Peyer's patch (tissue), 4 donors: ENCODE results near the gene KIFC3. TPM values are rescaled to one million over a fixed set of nuclear protein-coding genes. Genes with fewer than 3 reads are reported as not detected.

Source experiments
- DNase-seq, 3 donors: peaks; one replicate each; pipeline ENCODE4 v3.0.0-alpha.2; 2017 to 2019
- H3K27ac ChIP-seq, 4 donors: fragments of 200-600 bp; sonication (generic); one replicate each; pipeline ENCODE4 v1.5.1; 2016 to 2019
- H3K27me3 ChIP-seq, 2 donors: fragments of 200-600 bp; sonication (generic); one replicate each; pipeline ENCODE4 v1.5.1; 2019
- H3K36me3 ChIP-seq, 3 donors: fragments of 200-600 bp; sonication (generic); one replicate each; pipeline ENCODE4 v1.5.1; 2016 to 2019
- H3K4me1 ChIP-seq, 4 donors: fragments of 200-600 bp; sonication (generic); one replicate each; pipeline ENCODE4 v1.5.1; 2016 to 2019
- H3K4me3 ChIP-seq, 4 donors: fragments of 200-600 bp; sonication (generic); 1 replicate in 3 of 4; 2 replicates in 1 of 4; pipeline ENCODE4 v1.5.1; 2016 to 2019; ENCODE audit warnings: mild to moderate bottlenecking in 1 of 4
- H3K9me3 ChIP-seq, 4 donors: fragments of 200-600 bp; sonication (generic); one replicate each; pipeline ENCODE4 v1.5.1; 2016 to 2019; ENCODE audit warnings: mild to moderate bottlenecking in 1 of 4
- CTCF ChIP-seq, 6 experiments: fragments of 450-650 bp in 4 of 6; fragments of 200-600 bp in 2 of 6; sonication (generic) in 1 of 6; IDR thresholded peaks; one replicate each; pipeline ENCODE4 v1.5.1; 2017 to 2019; ENCODE audit warnings: antibody characterized with exemption in 6 of 6, mild to moderate bottlenecking in 3 of 6, moderate library complexity in 1 of 6
- POLR2A ChIP-seq, 2 donors: fragments of 450-650 bp; IDR thresholded peaks; one replicate each; pipeline ENCODE4 v1.5.1; 2017; ENCODE audit warnings: antibody characterized with exemption in 2 of 2, mild to moderate bottlenecking in 2 of 2, moderate library complexity in 2 of 2
- total RNA-seq, 4 donors: library from RNA; depleted of rRNA; stranded (reverse); fragments of >200 nt; gene quantifications; one replicate each; pipeline ENCODE4 v1.1.0, GENCODE V29; 2016

KIFC3 gene
- total RNA-seq, 4 donors from 2014 or later = 29.7 to 530 (median 272) TPM

- no peaks in the 10 kb centered on the region for H3K4me1 ChIP-seq
- H3K4me3 ChIP-seq = no peak overlapping the region
- no peaks in the 10 kb centered on the region for H3K9me3 ChIP-seq
- no peak overlapping the region for H3K27ac ChIP-seq
- peaks cover 0 to 8% (median 0%) of the 10 kb centered on the region in 3 donors for H3K36me3 ChIP-seq
- no peak for DNase-seq
- H3K27me3 ChIP-seq = no peaks in the 10 kb centered on the region
- TF ChIP-seq CTCF (IDR thresholded peaks at IDR 0.05) = no peak
- no peak for TF ChIP-seq POLR2A (IDR thresholded peaks at IDR 0.05)
Observed at GRCh38 chr16:57749856-57750452, 52.3 kb downstream of the KIFC3 start.

GRCh38 chr16:57749101-57749692, 53.1 kb downstream of the KIFC3 start:
- Histone ChIP-seq H3K27me3 (no peaks in the 10 kb centered on the region), H3K27ac (no peak overlapping the region), H3K9me3 (no peaks in the 10 kb centered on the region), H3K4me3 (no peak overlapping the region), H3K4me1 (no peaks in the 10 kb centered on the region), H3K36me3 (peaks cover 0 to 10% (median 0%) of the 10 kb centered on the region in 3 donors)
- no peak for TF ChIP-seq CTCF (IDR thresholded peaks at IDR 0.05)
- no peak for TF ChIP-seq POLR2A (IDR thresholded peaks at IDR 0.05)
- DNase-seq = no peak

- no peaks in the 10 kb centered on the region for H3K4me1 ChIP-seq
- H3K4me3 ChIP-seq = no peak overlapping the region
- peaks cover 0 to 11% (median 0%) of the 10 kb centered on the region in 3 donors for H3K36me3 ChIP-seq
- H3K27ac ChIP-seq = no peak overlapping the region
- no peaks in the 10 kb centered on the region for H3K27me3 ChIP-seq
- no peak for DNase-seq
- H3K9me3 ChIP-seq = no peaks in the 10 kb centered on the region
- TF ChIP-seq CTCF (IDR thresholded peaks at IDR 0.05) (no peak), POLR2A (IDR thresholded peaks at IDR 0.05) (no peak)
Observed at GRCh38 chr16:57748596-57748995, 53.7 kb downstream of the KIFC3 start.

GRCh38 chr16:57747996-57748395, 54.3 kb downstream of the KIFC3 start:
- H3K36me3 ChIP-seq = peaks cover 0 to 9% (median 0%) of the 10 kb centered on the region in 3 donors

GRCh38 chr16:57747496-57747895, 54.8 kb downstream of the KIFC3 start:
- H3K27me3 ChIP-seq = no peaks in the 10 kb centered on the region
- no peak overlapping the region for H3K4me3 ChIP-seq
- no peak for DNase-seq
- H3K4me1 ChIP-seq = no peaks in the 10 kb centered on the region
- peaks cover 0 to 7% (median 0%) of the 10 kb centered on the region in 3 donors for H3K36me3 ChIP-seq
- no peaks in the 10 kb centered on the region for H3K9me3 ChIP-seq
- no peak overlapping the region for H3K27ac ChIP-seq
- TF ChIP-seq POLR2A (IDR thresholded peaks at IDR 0.05) (no peak), CTCF (IDR thresholded peaks at IDR 0.05) (no peak)

More at GRCh38 chr16:57747996-57748395, 54.3 kb downstream of the KIFC3 start:
- Histone ChIP-seq H3K9me3 (no peaks in the 10 kb centered on the region), H3K27ac (no peak overlapping the region), H3K4me1 (no peaks in the 10 kb centered on the region), H3K4me3 (no peak overlapping the region), H3K27me3 (no peaks in the 10 kb centered on the region)
- no peak for TF ChIP-seq CTCF (IDR thresholded peaks at IDR 0.05)
- no peak for TF ChIP-seq POLR2A (IDR thresholded peaks at IDR 0.05)
- DNase-seq = no peak
